GM23248 (cell line): ENCODE measurements around the gene MYRIP. TPM values are rescaled to one million over a fixed set of nuclear protein-coding genes. Genes with fewer than 3 reads are reported as not detected.

Experiments used
- DNase-seq: peaks from one replicate; pipeline ENCODE4 v3.0.0-alpha.2; 2015
- H2AFZ ChIP-seq: fragments of 200-600 bp; sonication (generic); 2 replicates; pipeline ENCODE4 v1.6.1; 2016; ENCODE audit warnings: antibody characterized with exemption
- H3F3A ChIP-seq: fragments of 200-600 bp; sonication (generic); 2 replicates; pipeline ENCODE4 v1.6.1; 2016; ENCODE audit warnings: mild to moderate bottlenecking, antibody characterized with exemption, mixed run types; ENCODE audit not compliant: insufficient read depth
- H3K27ac ChIP-seq: fragments of 200-600 bp; sonication (generic); 2 replicates; pipeline ENCODE4 v1.5.1; 2016; ENCODE audit warnings: mild to moderate bottlenecking
- H3K27me3 ChIP-seq: fragments of 200-600 bp; sonication (generic); replicated peaks from 2 replicates; pipeline ENCODE4 v1.6.1; 2016; ENCODE audit warnings: mild to moderate bottlenecking; ENCODE audit not compliant: insufficient read depth
- H3K36me3 ChIP-seq: fragments of 200-600 bp; sonication (generic); 2 replicates; pipeline ENCODE4 v1.6.1; 2016; ENCODE audit warnings: low read depth, mild to moderate bottlenecking
- H3K4me1 ChIP-seq: fragments of 200-600 bp; sonication (generic); 2 replicates; pipeline ENCODE4 v1.6.1; 2016; ENCODE audit warnings: mild to moderate bottlenecking; ENCODE audit not compliant: insufficient read depth
- H3K4me2 ChIP-seq: fragments of 200-600 bp; sonication (generic); one replicate; pipeline ENCODE4 v1.6.1; 2016; ENCODE audit warnings: mild to moderate bottlenecking; ENCODE audit not compliant: unreplicated experiment
- H3K4me3 ChIP-seq: fragments of 200-600 bp; sonication (generic); 2 replicates; pipeline ENCODE4 v1.5.1; 2016; ENCODE audit warnings: mild to moderate bottlenecking
- H3K79me2 ChIP-seq: fragments of 200-600 bp; sonication (generic); 2 replicates; pipeline ENCODE4 v1.6.1; 2016; ENCODE audit warnings: mild to moderate bottlenecking; ENCODE audit not compliant: insufficient read depth
- H3K9ac ChIP-seq: fragments of 200-600 bp; sonication (generic); 2 replicates; pipeline ENCODE4 v1.6.1; 2016; ENCODE audit warnings: mild to moderate bottlenecking
- H3K9me2 ChIP-seq: fragments of 200-600 bp; sonication (generic); 2 replicates; pipeline ENCODE4 v1.6.1; 2016; ENCODE audit warnings: mixed run types, mild to moderate bottlenecking, moderate library complexity; ENCODE audit not compliant: insufficient read depth
- H3K9me3 ChIP-seq: fragments of 200-600 bp; sonication (generic); one replicate; pipeline ENCODE4 v1.6.1; 2017; ENCODE audit warnings: low read depth
- H4K20me1 ChIP-seq: fragments of 200-600 bp; sonication (generic); 2 replicates; pipeline ENCODE4 v1.6.0; 2016; ENCODE audit not compliant: insufficient read depth
- EZH2 ChIP-seq: fragments of 200-600 bp; sonication (generic); IDR thresholded peaks from 2 replicates; pipeline ENCODE4 v1.6.1; 2018; ENCODE audit warnings: antibody characterized with exemption, mild to moderate bottlenecking; ENCODE audit not compliant: insufficient read depth, poor library complexity, severe bottlenecking
- EZH2phosphoT487 ChIP-seq: fragments of 200-600 bp; sonication (generic); IDR thresholded peaks from 2 replicates; pipeline ENCODE4 v1.6.1; 2018; ENCODE audit warnings: antibody characterized with exemption, moderate library complexity, mild to moderate bottlenecking, low read depth; ENCODE audit not compliant: insufficient read depth
- WGBS, 2 experiments: methylation state at CpG; one replicate each; pipeline ENCODE4 v1.1.6; 2015 to 2017; ENCODE audit warnings: low lambda C conversion rate in 2 of 2, low coverage in 1 of 2; ENCODE audit errors: missing lambda C conversion rate in 2 of 2; 5-methylcytosine and 5-hydroxymethylcytosine counted together
- in situ Hi-C: fragments of 300-500 bp; cut with MboI; formaldehyde crosslinking; loops from 2 replicates; pipeline ENCODE4 v1.15.0; 2020
- polyA plus RNA-seq: library from polyadenylated mRNA; unstranded; fragments of >200 nt; fragmentation: Nextera tagmentation; extraction: Ambion mirVana; gene quantifications from 2 replicates; pipeline ENCODE4 v1.2.1, GENCODE V29; 2016
- total RNA-seq: library from RNA; depleted of rRNA; stranded (reverse); fragments of >200 nt; shearing (Covaris generic); gene quantifications from 2 replicates; pipeline ENCODE4 v1.2.3, GENCODE V29; 2014

MYRIP gene
- total and polyA plus RNA-seq, 2 experiments from 2014 or later, result 0.11 to 0.32 TPM

GRCh38 chr3:39919281-39919680, 109.9 kb downstream of the MYRIP start:
- H3K9me3 ChIP-seq, result no peaks in the 10 kb centered on the region
- TF ChIP-seq EZH2phosphoT487, result no peak
- H3K9ac ChIP-seq, result no peak overlapping the region
- no peaks in the 10 kb centered on the region for H4K20me1 ChIP-seq
- no peaks in the 10 kb centered on the region for H3K9me2 ChIP-seq
- no peak overlapping the region for H3K4me2 ChIP-seq
- DNase-seq, result no peak
- in situ Hi-C loops, result no loop called here
- H2AFZ ChIP-seq, result no peak overlapping the region
- H3K4me1 ChIP-seq, result peaks cover 20% of the 10 kb centered on the region
- no peaks in the 10 kb centered on the region for H3K79me2 ChIP-seq
- WGBS, 2 experiments, result 62 to 80% methylated on average over 2 of the region's 2 CpGs
- no peaks in the 10 kb centered on the region for H3K27me3 ChIP-seq
- H3F3A ChIP-seq, result peaks cover 17% of the 10 kb centered on the region; the same call in 1 of the 2 replicates
- no peak overlapping the region for H3K4me3 ChIP-seq
- no peaks in the 10 kb centered on the region for H3K36me3 ChIP-seq
- no peak overlapping the region for H3K27ac ChIP-seq

- no peak overlapping the region for H3K27ac ChIP-seq
- H3F3A ChIP-seq, result peaks cover 17% of the 10 kb centered on the region; the same call in 1 of the 2 replicates
- no peaks in the 10 kb centered on the region for H4K20me1 ChIP-seq
- H3K4me1 ChIP-seq, result peaks cover 20% of the 10 kb centered on the region
- peak; percentile 11 for DNase-seq
- no peak overlapping the region for H2AFZ ChIP-seq
- no peaks in the 10 kb centered on the region for H3K27me3 ChIP-seq
- 39 to 46% methylated on average over 1 of the region's 1 CpG for WGBS, 2 experiments
- no peak overlapping the region for H3K4me2 ChIP-seq
- no peaks in the 10 kb centered on the region for H3K79me2 ChIP-seq
- H3K4me3 ChIP-seq, result no peak overlapping the region
- no peaks in the 10 kb centered on the region for H3K9me3 ChIP-seq
- TF ChIP-seq EZH2phosphoT487 (no peak), EZH2 (no peak)
- no peaks in the 10 kb centered on the region for H3K36me3 ChIP-seq
- H3K9me2 ChIP-seq, result no peaks in the 10 kb centered on the region
- in situ Hi-C loops, result no loop called here
- H3K9ac ChIP-seq, result no peak overlapping the region
Measured at GRCh38 chr3:39920271-39920670, 110.9 kb downstream of the MYRIP start.

DNA sequence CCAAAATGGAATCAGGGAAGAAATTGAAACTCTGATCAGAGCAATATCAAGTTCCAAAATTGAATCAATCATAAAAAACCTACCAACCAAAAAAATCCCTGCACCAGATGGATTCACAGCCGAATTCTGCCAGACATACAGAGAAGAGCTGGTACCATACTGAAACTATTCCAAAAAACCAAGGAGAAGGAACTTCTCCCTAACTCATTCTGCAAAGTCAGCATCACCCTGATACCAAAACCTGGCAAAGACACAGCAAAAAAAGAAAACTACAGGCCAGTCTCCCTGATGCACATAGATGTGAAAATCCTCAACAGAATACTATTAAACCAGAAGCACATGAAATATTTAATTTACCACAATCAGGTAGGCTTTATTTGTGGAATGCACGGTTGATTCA, 118.1 kb downstream of the MYRIP start:
- no peak overlapping the region for H3K4me2 ChIP-seq
- DNase-seq, result no peak
- no peak overlapping the region for H3K9ac ChIP-seq
- no peaks in the 10 kb centered on the region for H3F3A ChIP-seq
- no peak overlapping the region for H2AFZ ChIP-seq
- no peaks in the 10 kb centered on the region for H3K36me3 ChIP-seq
- no peak overlapping the region for H3K27ac ChIP-seq
- no peaks in the 10 kb centered on the region for H3K9me2 ChIP-seq
- TF ChIP-seq EZH2phosphoT487, result no peak
- TF ChIP-seq EZH2, result no peak
- 18 to 29% methylated on average over 2 of the region's 2 CpGs for WGBS, 2 experiments
- no peak overlapping the region for H3K4me3 ChIP-seq
- in situ Hi-C loops, result no loop called here
- no peaks in the 10 kb centered on the region for H3K4me1 ChIP-seq
- H4K20me1 ChIP-seq, result no peaks in the 10 kb centered on the region
- H3K79me2 ChIP-seq, result no peaks in the 10 kb centered on the region
- H3K27me3 ChIP-seq, result no peaks in the 10 kb centered on the region
- no peaks in the 10 kb centered on the region for H3K9me3 ChIP-seq

GRCh38 chr3:39933986-39934693, 124.7 kb downstream of the MYRIP start:
- no peaks in the 10 kb centered on the region for H3K36me3 ChIP-seq
- no peak overlapping the region for H3K4me3 ChIP-seq
- no peak overlapping the region for H3K9ac ChIP-seq
- no peak overlapping the region for H3K27ac ChIP-seq
- no peaks in the 10 kb centered on the region for H3K27me3 ChIP-seq
- DNase-seq, result no peak
- H3K9me3 ChIP-seq, result no peaks in the 10 kb centered on the region
- H3K9me2 ChIP-seq, result no peaks in the 10 kb centered on the region
- 33 to 64% methylated on average over 1 of the region's 1 CpG for WGBS, 2 experiments
- H3F3A ChIP-seq, result no peaks in the 10 kb centered on the region
- no peak overlapping the region for H2AFZ ChIP-seq
- H3K4me2 ChIP-seq, result no peak overlapping the region
- in situ Hi-C loops, result no loop called here
- H4K20me1 ChIP-seq, result no peaks in the 10 kb centered on the region
- no peaks in the 10 kb centered on the region for H3K4me1 ChIP-seq
- H3K79me2 ChIP-seq, result no peaks in the 10 kb centered on the region
- no peak for TF ChIP-seq EZH2phosphoT487
- TF ChIP-seq EZH2, result no peak

GRCh38 chr3:39934696-39935095, 125.3 kb downstream of the MYRIP start:
- Histone ChIP-seq H3K27ac (no peak overlapping the region), H2AFZ (no peak overlapping the region), H3K27me3 (no peaks in the 10 kb centered on the region), H3K9me3 (no peaks in the 10 kb centered on the region), H3K4me1 (no peaks in the 10 kb centered on the region), H3K9me2 (no peaks in the 10 kb centered on the region), H3K4me2 (no peak overlapping the region), H3K9ac (no peak overlapping the region), H3K4me3 (no peak overlapping the region), H3F3A (no peaks in the 10 kb centered on the region), H3K36me3 (no peaks in the 10 kb centered on the region), H3K79me2 (no peaks in the 10 kb centered on the region), H4K20me1 (no peaks in the 10 kb centered on the region)
- WGBS, 2 experiments, result 68 to 69% methylated on average over 5 of the region's 5 CpGs
- no peak for TF ChIP-seq EZH2phosphoT487
- TF ChIP-seq EZH2, result no peak
- in situ Hi-C loops, result no loop called here
- DNase-seq, result no peak
